GM18517 (cell line): ENCODE measurements around the gene MAGED2.
A peak's percentile ranks its signal among the peaks of the same experiment; 100 is the strongest.
"Not testable (repeated sequence)": the region's sequence is repeated elsewhere in the genome, so short reads cannot be mapped to it uniquely, and the experiment has no call there.

ENCODE experiments used
- ATAC-seq: cut with Tn5 transposase; IDR thresholded peaks from one replicate; pipeline ENCODE4 v1.9.1; 2021; ENCODE audit warnings: mild to moderate bottlenecking, moderate library complexity; ENCODE audit not compliant: unreplicated experiment

The MAGED2 gene, protein sequence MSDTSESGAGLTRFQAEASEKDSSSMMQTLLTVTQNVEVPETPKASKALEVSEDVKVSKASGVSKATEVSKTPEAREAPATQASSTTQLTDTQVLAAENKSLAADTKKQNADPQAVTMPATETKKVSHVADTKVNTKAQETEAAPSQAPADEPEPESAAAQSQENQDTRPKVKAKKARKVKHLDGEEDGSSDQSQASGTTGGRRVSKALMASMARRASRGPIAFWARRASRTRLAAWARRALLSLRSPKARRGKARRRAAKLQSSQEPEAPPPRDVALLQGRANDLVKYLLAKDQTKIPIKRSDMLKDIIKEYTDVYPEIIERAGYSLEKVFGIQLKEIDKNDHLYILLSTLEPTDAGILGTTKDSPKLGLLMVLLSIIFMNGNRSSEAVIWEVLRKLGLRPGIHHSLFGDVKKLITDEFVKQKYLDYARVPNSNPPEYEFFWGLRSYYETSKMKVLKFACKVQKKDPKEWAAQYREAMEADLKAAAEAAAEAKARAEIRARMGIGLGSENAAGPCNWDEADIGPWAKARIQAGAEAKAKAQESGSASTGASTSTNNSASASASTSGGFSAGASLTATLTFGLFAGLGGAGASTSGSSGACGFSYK

DNA sequence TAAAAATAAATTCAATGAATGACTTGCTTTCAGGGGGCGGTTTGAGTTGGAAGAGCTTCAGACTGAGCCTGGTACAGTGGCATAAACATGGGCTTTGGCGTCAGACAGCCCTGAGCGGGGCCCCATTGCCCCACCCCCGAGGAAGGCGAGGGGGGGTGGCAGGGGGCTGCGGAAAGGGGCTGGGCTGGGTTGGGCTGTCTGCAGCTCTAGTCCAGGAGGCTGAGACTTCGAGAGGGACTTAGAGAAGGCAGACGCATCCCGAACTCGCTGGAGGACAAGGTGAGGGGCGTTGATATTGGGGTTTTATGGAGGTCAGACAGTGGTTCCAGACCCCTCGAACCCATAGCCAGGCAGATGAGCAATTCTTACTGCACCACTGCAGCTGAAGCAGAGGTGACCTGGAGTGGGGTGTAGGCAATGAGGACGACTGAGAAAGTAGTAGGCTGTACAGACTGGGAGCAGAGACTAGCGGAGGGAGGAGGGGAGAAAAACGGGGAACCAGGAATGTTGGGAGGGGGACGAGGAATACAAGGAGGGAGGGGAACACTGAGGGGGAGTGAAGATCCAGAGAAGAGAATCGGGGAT, at the start of gene MAGED2:
Gene MAGED2, plus strand, starts transcription at position 222 of the 585 bp plus-strand sequence. CDS start 1,587 bp downstream, outside the sequence.
- ATAC-seq: no peak

DNA sequence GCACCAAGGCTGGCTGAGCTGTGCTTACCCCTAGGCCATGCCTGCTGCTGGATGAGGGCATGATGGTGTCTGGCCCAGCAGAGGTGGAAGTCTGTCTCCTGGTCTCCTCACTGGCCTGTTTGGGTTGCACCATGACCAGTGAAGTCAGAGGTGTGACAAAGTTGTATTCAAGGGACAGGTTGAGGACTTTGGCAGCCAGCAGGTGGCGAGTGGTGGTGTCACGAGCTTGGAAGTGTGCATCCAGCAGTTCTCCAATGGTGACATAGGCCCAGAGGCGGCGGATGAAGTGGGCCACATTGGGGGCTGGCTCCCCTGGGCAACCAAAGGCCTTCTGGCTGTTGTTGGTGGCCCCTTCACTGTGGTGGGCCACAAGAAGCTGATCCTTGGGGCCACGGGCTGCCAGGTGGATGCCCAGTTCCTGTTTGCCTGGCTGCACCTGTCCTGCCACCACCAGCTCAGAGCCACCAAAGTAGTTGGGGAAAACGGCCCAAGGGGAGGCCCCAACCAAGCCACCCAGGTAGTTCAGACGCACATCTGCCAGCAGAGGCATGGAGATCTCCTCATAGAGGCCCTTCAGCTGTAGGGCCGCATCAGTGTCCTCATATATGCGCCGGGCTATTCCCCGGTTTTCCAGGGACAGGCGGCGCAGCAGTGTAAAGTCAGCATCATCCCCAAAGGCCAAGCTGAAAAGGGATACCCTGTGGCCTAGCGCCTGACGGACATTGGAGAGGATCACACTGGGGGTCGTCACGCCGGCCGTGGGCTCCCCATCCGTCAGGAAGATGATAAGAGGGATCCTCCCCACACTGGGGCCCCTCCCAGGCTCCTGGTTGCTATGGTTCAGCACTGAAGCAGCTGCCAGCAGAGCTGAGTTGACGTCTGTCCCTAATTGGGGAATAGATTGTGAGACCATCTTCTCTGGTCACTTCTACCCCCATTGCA, 49.2 kb upstream of the MAGED2 start:
- no peak for ATAC-seq

DNA sequence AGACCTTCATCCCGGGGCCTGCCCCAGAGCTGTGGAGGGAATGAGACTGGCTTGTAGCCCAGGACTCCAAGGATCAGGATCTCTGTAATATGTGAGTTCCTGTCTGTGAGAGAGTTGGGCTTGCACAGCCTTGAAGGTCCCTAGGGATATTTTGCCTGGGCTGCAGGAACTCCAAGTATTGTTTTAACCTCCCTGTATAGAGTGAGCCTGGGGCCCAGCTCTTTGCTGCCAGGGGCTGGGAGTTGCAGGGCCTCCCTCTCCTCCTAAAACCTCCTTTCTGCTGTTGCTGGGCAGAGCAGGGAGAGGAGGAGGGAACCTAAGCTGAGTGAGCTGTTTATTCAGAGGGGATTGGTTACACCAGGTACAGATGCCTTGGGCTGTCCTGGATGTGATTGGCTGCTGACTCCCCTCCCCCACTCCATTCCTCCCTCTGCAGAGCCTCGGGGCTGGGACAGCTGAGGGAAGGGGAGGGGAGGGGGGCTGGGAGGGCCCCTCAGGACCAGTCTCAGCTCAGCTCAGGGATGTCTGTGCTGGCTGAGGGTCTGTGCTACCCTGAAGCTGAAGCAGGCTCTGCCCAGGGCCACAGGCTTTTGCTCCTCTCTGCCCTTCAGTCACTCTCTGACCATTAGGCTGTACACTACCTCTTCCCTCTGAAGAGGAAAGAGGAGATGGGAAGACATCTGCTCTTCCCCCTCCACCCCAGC, 33.0 kb upstream of the MAGED2 start:
- ATAC-seq: not testable (repeated sequence)

DNA sequence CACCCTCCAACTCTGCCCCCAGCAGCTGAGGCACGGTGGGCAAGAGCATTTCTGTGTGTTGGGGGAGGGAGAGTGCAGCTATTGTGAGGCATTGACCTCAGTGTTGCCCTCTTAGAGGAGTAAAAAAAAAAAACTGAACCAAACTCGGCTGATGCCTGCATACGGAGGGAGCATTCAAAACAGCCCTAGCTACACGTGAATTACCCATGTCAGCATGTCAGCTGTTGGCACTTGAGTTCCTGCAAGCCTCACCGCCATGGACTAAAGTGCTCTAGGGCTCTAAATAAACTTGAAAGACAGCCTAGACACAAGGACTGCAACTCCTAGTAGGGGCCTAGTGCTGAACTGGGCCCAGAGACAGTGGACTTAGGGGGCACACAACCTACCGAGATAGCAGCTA, 31.5 kb upstream of the MAGED2 start:
- ATAC-seq: no peak

DNA sequence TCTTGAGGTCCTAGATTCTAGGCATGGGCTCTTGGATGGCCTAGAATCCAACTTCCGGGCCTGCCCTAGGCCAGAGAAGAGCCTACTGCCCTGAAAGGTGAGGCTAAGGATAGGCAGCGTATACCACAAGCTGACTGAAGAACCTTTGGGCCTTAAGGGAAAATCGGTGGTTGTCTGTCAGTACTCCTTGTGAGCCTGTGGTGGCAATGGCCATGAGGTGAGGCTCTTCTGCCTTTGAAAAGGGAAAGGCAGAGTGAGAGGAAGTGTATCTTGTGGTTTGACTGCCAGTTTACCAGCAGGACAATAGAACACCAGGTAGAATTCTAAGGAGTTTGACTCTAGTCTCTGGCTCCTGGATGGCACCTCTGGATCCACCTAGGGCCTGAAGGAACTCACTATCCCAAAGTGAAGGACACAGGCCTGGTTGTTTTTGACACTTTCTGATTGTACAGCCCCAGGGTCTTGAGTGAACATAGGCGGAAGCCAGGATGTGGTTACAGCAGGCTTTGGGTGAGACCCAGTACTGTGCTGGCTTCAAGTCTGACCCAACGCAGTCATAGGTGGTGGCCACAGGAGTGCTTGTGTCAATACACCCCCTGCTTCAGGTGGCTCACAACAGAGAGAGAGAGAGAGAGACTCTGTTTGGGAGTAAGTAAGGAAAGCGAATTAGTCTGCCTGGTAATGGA, 30.4 kb upstream of the MAGED2 start:
- ATAC-seq: no peak

DNA sequence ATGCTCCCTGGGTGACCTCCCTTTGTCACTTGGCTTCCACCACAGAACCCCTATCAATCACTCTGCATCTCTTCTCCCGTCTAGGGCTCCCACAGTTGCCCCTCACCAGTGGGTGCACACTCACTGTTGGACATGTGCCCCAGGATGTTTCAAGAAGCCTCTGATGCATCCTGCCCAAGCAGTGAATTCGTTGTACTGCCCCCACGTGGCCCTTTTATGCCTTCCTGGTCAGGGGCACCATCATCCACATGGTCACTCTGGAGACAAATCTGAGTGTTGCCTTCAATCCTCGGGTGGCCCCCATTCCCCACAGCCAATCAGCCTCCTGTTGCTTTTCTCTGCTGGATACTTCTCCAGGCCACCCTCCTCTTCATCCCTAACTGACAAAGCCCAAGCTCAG, 21.6 kb upstream of the MAGED2 start:
- ATAC-seq: no peak

DNA sequence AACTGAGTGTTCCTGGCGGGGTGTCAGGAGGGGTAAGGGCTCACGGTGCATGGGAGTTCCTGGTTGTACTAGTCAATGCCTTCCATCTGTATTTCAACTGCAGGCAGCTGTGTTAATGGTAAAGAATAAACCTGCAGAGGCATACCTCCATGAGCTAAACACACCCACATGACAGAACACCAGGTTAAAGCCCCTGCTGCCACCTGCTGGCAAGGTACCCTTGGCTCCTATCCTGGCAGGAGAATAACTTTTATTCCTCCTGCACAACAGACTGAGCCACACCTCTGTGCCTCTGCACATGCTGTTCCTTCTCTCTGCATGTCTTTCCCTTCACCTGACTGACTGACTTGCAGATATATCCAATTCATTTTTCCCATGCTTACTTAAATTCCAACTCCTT, 20.6 kb upstream of the MAGED2 start:
- ATAC-seq: no peak

DNA sequence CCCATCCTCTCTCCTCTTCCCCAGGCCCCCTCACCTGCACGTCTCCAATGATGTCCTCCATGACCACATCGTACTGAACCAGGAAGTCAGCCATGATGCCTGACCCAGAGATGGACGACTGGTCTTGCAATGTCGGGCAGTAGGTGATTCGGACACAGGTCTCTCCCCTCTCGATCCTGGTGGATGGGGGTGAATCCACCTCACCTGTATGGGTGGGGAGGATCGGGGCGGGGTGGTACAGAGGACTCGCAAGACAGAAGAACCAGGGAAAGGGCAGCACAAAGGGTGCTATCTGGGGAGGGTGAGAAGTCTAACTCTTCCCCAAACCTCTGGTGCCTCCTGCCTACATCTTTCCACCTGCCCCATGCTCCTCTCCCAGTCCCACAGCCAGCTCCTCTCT, 19.1 kb upstream of the MAGED2 start:
- ATAC-seq: no peak

DNA sequence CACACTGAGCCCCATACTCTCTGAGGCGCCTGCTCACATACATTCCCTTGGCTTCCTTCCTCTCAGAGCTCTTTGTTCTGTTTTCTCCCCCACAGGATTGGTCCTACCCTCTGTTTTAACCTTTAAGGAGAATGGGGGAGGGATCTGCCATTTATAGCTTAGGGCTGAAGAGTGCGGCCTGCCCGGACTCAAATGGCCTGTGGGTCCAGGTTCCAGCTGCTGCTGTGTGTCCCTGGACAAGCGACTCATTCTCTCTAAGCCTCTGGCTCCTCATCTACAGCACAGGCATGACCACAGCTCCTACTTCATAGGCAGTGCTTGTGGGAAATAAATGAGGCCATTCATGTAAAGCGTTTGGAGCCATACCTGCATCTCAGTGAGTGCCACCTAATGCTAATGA, 18.1 kb upstream of the MAGED2 start:
- ATAC-seq: not testable (repeated sequence)

DNA sequence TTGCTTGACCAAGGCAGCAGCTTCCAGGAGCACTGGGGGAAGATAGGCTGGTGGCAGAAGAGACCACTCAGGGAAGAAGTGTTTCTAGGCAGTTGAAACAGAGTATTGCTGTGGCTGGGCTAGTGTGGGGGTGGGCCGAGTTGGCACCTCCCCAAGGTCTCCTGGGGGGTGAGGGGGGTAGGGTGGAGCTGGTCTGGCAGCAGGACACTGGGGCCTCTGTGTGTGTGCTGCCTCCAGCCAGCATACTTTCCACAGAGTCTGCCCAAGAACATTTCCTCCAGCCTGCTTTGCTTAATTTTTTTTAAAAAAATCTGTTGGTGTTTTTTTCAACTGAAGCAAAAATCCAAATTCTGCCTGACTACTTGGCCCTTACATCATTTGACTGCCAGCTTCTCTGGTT, 13.5 kb upstream of the MAGED2 start:
- no peak for ATAC-seq

DNA sequence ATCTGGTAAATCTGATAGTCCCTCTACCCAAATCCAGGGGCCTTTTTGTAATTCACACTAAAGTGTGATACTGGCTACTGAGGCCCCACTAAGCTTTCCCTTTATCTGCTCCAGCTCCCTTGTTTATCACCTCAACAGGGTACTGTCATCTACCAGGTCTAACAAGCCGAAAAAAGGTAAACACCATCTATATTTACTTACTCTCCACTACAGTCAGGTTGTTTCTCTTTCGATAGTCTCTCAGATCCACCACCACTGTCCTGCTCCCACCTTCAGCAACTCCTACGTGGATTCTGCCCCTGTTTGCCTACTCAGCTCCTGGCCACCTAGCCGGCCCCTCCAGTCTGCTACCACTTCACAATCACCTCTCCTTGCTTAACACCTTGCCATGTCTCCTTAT, 12.8 kb upstream of the MAGED2 start:
- no peak for ATAC-seq

DNA sequence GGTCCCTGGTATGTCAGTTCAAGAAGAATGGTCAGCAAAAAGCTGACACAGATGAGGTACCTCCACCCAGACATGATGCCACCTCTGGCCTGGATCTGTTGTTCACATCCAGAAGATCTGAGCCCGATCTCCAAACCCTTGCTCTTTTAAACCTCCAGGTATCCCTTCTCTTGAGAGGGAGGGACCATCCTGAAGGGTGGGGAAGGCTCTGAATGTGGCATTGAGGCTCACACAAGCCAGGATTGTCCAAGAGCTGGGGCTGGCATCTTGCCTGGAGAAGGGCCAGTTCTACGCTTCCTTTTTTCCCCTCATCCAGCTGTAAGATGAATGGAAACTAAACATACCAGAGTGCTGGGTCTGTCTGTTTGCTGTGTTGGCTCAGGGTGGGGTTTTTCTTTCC, 9.4 kb upstream of the MAGED2 start, which contains the start of gene ITIH6:
Gene ITIH6, minus strand, starts transcription at position 119 of the 400 bp plus-strand sequence. Its CDS starts 45 bp downstream, at position 74.
- no peak for ATAC-seq

DNA sequence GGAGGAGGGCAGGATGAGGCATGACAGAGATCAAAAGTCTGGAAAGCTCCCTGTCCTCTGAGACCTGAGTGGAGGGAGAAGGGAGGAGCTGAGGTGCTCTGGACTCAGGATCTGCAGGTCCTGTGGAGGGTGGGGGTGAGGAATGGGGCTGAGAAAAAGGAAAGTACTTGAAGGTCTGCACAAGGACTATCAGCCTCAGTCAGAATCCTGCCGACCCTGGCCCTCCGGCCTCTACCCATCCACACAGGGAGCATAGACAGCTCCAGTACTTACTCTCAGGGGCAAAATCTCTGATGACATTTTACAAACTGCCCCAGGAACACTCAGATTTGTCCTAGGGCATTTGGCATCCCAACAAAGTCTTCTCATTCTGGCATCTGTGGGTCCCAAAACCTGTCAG, 8.5 kb upstream of the MAGED2 start:
- ATAC-seq: no peak

DNA sequence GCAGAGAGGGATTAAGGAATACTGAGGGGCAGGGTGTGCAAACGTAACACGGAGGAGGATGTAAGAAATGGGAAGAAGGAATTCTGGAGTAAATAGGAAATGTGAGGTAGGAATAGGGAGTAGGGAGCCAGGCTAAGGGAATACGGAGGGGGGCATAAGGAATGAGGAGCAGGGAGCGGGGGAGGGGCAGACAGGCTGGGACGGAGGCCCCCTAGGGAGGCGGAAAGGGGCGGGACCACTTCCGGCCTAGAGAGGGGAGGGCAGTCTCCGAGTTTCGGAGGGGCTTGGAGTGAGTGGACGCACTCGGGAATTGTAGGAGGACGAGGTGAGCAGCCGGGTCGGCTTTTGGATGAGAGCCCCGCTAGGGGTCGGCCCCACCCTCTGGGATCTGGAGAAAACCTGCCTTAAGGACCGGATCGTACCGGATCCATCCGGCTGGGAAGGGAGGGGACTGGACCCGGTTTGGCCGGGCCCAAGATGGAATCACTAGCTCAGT, 612 bp downstream of the MAGED2 start:
- ATAC-seq: peak; percentile 3

DNA sequence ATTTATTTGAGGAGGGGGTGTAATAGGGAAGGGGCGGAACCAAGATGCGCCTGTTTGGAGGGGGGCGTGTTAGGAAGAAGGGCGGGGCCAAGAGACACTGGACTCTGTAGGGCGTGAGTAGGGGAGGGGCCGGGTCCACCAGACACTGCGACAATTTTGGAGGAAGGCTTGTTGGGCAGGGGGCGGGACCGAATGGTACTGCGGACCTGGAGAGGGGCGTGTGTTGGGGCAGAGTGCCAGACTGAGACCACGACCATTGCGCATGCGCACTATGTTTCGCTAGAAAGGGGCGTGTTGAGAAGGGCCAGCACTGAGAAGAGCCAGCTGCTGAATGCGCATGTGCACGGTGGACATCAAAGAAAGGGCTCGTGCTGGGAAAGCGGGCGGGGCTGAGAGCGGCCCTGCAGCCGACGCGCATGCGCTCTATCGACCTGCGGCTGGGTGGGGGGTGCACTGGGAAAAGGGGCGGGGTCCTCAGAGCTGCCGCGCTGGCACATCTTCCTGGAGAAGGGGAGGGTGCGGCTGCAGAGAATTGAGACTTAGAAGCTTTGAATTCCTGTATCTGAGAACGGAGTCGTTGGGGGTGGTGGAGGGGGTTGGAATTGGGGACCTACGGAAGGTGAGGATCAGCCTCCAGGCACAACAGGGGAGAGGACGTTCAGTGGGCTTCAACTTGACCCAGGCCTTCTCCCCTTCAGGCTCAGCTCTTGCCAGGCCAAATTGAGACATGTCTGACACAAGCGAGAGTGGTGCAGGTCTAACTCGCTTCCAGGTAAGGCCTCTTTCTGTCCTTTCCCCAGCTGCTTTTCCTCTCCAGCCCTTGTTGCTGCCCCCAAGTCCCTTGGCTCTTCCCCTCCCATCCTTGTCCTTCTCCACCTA, 1.3 kb downstream of the MAGED2 start:
- peak; percentile 85 for ATAC-seq

DNA sequence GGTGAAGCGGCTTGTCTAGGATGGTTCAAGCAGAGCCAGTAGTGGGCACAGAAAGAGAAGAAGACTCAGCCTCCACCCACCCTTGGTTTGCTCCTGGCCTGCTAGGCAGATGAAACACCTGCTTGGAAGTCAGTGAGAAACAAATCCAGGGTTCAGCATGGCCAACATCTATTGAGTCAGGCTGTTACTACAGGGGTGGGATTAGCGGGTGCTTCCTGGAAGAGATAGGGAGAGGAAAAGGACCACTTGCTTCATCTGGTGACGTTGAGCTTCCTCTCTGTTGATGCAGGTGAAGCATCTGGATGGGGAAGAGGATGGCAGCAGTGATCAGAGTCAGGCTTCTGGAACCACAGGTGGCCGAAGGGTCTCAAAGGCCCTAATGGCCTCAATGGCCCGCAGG, 3.0 kb downstream of the MAGED2 start:
- ATAC-seq: no peak

DNA sequence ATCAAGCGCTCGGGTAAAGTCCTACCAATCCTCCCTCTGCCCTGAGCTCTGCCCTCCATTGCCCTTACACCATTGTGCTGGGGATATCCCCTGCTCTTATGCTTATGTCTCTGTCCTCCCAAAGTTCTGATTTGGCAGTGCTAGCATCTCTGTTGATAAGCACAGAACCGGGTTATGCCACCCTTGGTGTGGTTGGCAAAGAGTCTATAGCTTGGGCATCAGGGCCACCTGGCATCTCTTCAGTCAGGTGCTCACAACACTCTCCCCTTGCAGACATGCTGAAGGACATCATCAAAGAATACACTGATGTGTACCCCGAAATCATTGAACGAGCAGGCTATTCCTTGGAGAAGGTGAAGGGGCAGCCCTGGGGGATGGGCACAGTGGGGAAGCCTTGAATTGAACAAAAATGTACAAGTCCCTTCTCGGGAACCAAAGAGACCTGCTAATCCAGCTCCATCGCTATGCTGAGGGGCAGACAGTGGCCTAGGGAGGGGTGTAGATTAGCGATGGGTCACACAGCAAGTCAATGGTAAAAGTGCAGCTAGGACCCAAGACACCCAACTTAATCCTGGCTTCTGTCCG, 3.8 kb downstream of the MAGED2 start:
- no peak for ATAC-seq

DNA sequence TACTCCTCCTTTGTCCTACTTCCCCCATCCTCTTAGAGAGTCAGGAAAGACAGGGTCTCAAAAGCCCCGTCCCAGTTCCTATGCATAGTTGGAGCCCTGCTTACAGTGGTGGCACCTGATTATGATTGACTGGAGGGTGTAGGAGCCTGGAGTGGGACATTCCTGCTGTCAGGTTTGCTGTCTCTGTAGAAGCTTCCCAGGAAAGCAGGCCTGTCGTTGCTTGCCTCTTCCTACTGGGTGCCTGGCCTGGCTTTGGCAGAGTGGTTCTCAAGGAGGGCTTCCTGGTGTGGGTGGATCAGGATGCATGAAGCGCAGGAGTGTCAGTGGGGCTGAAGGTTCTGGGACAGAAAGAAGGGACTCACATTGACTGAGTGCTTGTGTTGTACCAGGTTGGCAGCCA, 4.8 kb downstream of the MAGED2 start:
- no peak for ATAC-seq
